AG04449 (cell line): ENCODE data around the gene TMSB10.
"Not testable (repeated sequence)": the region's sequence is repeated elsewhere in the genome, so short reads cannot be mapped to it uniquely, and the experiment has no call there.

ENCODE experiments used
- CTCF ChIA-PET: fragments of 350-600 bp; formaldehyde crosslinking; extraction: SDS; loops from one replicate; lab custom pipeline; 2021; ENCODE audit warnings: antibody characterized with exemption; lab: Yijun Ruan, JAX
- POLR2A ChIA-PET: fragments of 400-600, 350-600 bp; formaldehyde crosslinking; extraction: SDS; loops from one replicate; lab custom pipeline; 2020; ENCODE audit warnings: antibody characterized with exemption, inconsistent platforms; lab: Yijun Ruan, JAX
- DNase-seq: peaks from one replicate; pipeline ENCODE4 v3.0.0-alpha.2; 2010; ENCODE audit warnings: low read depth, low spot score
- H3K4me3 ChIP-seq: 2 replicates; pipeline ENCODE4 v1.5.1; 2011; ENCODE audit warnings: low read depth, mild to moderate bottlenecking, control low read depth, low read length
- TF ChIP-seq, protein P1 (sequence below): IDR thresholded peaks from one replicate; pipeline ENCODE4 v1.5.1; 2011; ENCODE audit warnings: mild to moderate bottlenecking, moderate library complexity, low read length, control low read depth, inconsistent platforms; ENCODE audit not compliant: insufficient read depth; ENCODE audit errors: missing control alignments

Gene TMSB10

DNA sequence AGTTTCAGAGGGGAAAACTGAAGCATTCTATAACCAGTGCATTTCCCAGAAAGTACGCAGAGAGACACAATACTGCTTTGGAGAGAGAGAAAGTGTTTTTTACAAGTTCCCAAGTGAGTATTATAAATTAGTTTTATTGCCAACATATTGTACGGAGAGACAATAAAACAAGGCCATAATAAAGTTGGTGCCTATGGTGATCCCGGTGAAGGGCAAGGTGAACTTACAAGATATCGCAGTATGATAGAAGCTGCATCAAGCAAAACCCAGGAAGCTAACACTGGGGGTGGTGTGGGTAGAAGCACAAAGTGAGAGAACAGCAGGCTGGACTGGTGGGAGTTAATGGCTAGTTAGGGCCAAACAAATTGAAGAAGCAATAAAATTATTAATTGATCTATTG is 7.5 kb downstream of the TMSB10 start:
- no peak for DNase-seq
- H3K4me3 ChIP-seq: no peak overlapping the region
- TF ChIP-seq, protein P1, sequence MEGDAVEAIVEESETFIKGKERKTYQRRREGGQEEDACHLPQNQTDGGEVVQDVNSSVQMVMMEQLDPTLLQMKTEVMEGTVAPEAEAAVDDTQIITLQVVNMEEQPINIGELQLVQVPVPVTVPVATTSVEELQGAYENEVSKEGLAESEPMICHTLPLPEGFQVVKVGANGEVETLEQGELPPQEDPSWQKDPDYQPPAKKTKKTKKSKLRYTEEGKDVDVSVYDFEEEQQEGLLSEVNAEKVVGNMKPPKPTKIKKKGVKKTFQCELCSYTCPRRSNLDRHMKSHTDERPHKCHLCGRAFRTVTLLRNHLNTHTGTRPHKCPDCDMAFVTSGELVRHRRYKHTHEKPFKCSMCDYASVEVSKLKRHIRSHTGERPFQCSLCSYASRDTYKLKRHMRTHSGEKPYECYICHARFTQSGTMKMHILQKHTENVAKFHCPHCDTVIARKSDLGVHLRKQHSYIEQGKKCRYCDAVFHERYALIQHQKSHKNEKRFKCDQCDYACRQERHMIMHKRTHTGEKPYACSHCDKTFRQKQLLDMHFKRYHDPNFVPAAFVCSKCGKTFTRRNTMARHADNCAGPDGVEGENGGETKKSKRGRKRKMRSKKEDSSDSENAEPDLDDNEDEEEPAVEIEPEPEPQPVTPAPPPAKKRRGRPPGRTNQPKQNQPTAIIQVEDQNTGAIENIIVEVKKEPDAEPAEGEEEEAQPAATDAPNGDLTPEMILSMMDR: no peak
- ChIA-PET POLR2A (no interaction called here), CTCF (interaction anchor here (6.1 kb wide), 1 partner anchor 12 kb away, joined by 44 read pairs; no protein-coding TSS in a partner anchor)

DNA sequence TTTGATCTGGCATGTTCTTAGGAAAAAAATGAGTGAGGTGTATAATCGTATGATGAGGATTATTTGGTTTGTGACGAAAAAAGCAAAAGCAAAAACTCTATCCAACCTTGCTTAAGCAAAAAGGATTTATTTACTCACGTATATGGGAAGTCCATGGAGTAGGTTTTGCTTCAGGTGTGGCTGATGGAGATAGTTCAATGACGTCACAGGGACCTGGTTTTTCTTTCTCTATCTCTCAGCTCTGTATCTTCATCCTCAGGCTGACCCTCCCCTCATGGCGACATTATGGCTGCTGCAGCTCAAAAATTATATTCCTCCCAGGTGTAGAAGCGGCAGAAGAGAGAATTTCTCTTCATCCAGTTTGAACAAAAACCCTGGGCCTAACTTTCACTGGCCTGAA is 8.9 kb downstream of the TMSB10 start:
- TF ChIP-seq, protein P1: no peak
- CTCF ChIA-PET: interaction anchor here (6.1 kb wide), 1 partner anchor 10 kb away, joined by 44 read pairs; no protein-coding TSS in a partner anchor
- POLR2A ChIA-PET: interaction anchor here (1.0 kb wide), 1 partner anchor 8 kb away, joined by 4 read pairs; no protein-coding TSS in a partner anchor
- no peak overlapping the region for H3K4me3 ChIP-seq
- no peak for DNase-seq

DNA sequence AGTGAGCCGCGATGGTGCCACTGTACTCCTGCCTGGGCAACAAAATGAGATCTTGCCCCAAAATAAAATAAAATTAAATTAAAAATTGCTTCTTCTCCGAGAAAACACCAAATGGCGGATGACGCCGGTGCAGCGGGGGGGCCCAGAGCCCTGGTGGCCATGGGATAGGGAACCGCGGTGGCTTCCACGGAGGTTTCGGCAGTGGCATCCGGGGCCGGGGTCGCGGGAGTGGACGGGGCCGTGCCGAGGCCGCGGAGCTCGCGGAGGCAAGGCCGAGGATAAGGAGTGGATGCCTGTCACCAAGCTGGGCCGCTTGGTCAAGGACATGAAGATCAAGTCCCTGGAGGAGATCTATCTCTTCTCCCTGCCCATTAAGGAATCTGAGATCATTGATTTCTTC is 10.2 kb downstream of the TMSB10 start:
- DNase-seq, H3K4me3 ChIP-seq, POLR2A ChIA-PET: not testable (repeated sequence)
- CTCF ChIA-PET: interaction anchor here (2.2 to 6.1 kb wide), 2 partner anchors 9 to 10 kb away, joined by 26 to 44 read pairs; no protein-coding TSS in a partner anchor

DNA sequence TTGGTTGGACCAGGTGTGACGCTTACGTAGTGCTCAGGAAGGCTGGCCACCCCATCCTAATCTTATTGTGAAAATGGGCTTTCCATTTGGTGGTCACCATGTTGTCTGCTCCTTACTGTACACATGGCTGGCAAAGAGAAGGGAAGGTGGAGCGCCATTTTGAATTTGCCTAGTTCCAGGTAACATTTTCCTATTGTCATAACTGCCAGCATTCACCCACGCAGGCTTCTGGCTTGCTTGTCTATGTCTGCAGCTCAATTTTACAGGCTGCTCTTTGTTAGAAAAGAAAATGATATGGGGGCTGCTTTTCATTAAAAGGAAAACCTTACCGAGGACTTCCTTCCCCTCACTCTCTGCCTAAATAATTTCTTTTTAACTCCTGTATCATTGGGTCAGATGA is 12.4 kb downstream of the TMSB10 start:
- POLR2A ChIA-PET: interaction anchor here (1.5 kb wide), 1 partner anchor 11 kb away, joined by 3 read pairs; no protein-coding TSS in a partner anchor
- CTCF ChIA-PET: interaction anchor here (1.0 to 2.2 kb wide), 5 partner anchors 8 to 96 kb away, joined by 3 to 26 read pairs (median 6); no protein-coding TSS in a partner anchor
- not testable (repeated sequence) for DNase-seq, H3K4me3 ChIP-seq

DNA sequence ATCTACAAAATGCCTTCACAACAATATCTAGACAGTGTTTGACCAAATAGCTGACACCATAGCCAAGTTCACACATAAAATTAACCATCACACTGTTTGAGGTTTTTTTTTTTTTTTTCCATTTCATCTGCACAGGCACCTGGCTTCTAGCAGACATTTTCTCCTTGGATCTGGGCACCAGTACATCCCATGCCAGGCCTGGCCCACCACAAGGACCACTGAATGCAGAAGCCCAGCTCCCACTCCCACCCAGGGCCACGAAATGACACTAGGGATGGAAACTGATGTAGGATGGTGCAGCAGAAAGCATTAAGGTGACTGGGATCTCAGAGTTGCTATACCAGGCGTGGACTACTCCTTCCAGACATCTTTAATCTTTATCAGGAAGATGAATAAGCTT is 13.0 kb downstream of the TMSB10 start:
- ChIA-PET POLR2A (interaction anchor here (4.7 kb wide), 1 partner anchor 12 kb away, joined by 71 read pairs; the partner anchor contains the start of gene TMSB10), CTCF (interaction anchor here (0.8 to 1.5 kb wide), 6 partner anchors 10 to 367 kb away, joined by 3 to 4 read pairs (median 3); no protein-coding TSS in a partner anchor)
- no peak for DNase-seq
- no peak overlapping the region for H3K4me3 ChIP-seq
- TF ChIP-seq, protein P1: no peak

DNA sequence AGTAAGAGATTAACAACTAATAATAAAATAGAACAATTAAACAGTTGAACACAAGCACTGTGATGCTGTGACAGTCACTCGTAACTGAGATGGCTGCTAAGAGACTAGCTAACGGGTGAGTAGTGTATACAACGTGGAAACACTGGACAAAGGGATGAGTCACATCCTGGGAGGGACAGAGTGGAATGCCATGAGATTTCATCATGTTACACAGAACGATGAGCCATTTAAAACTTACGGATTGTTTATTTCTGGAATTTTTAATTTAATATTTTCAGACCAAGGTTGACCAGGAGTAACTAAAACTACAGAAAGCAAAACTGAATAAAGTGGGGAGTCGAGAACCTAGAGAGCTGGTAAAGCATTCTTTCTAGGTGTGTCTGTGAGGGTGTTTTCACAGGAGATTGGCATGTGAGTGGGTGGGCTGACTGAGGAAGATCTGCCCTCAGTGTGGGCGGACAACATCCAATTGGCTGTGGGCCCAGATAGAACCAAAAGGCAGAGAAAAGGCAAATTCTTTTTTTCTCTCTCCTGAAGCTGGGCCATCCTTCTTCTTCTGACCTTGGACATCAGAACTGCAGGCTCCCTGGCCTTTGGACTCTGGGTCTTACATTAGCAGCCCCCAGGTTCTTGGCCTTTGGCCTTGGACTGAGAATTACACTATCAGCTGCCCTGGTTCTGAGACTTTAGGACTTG is 14.6 kb downstream of the TMSB10 start:
- ChIA-PET CTCF (interaction anchor here (0.8 to 2.2 kb wide), 9 partner anchors 9 to 98 kb away, joined by 3 to 10 read pairs (median 4); partner anchors contain the start of gene TRABD2A), POLR2A (interaction anchor here (0.7 to 4.7 kb wide), 9 partner anchors 11 to 426 kb away, joined by 3 to 71 read pairs (median 3); partner anchors contain the start of gene TMSB10)
- TF ChIP-seq, protein P1: no peak
- peak overlapping the region; percentile 39 for H3K4me3 ChIP-seq
- peak; percentile 86 for DNase-seq

DNA sequence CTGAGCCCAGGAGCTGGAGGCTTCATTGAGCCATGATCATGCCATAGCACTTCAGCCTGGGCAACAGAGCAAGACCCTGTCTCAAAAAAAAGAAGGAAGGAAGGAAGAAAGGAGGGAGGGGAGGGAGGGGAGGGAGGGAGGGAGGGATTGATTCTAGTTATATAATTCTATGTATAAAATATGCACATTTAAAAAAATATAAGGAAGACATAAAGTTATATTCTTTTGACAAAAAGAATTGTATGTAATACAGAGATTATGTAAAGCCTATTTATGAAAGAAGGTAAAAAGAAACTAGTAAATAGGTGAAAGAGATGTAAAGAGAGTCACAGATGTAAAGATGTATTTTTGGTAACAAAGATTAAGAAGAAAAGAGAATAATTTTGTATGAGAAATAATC is 17.6 kb downstream of the TMSB10 start:
- DNase-seq: no peak
- no peak overlapping the region for H3K4me3 ChIP-seq
- ChIA-PET POLR2A (interaction anchor here (4.7 kb wide), 1 partner anchor 16 kb away, joined by 71 read pairs; the partner anchor contains the start of gene TMSB10), CTCF (interaction anchor here (0.7 to 4.8 kb wide), 8 partner anchors 10 to 430 kb away, joined by 3 to 125 read pairs (median 6); no protein-coding TSS in a partner anchor)
- TF ChIP-seq, protein P1: no peak
